Psoas muscle (tissue), 8 donors: ENCODE measurements around the gene C3orf20. TPM values are rescaled to one million over a fixed set of nuclear protein-coding genes. Genes with fewer than 3 reads are reported as not detected.
A peak's percentile ranks its signal among the peaks of the same experiment; 100 is the strongest.

Source experiments
- ATAC-seq, 4 donors: fragments of 200-7000 bp; cut with Tn5 transposase; one replicate each; pipeline ENCODE4 v1.9.1; 2020; ENCODE audit warnings: moderate library complexity in 3 of 4, mild to moderate bottlenecking in 2 of 4
- DNase-seq, 2 donors: peaks; one replicate each; pipeline ENCODE4 v3.0.0-alpha.2; 2020
- H3K27ac ChIP-seq: fragments of 200-600 bp; one replicate; pipeline ENCODE4 v1.8.0; 2022
- H3K27me3 ChIP-seq, 3 donors: fragments of 200-600 bp in 1 of 3; one replicate each; pipeline versions ENCODE4 v1.6.1 to v1.8.0; 2013 to 2022; ENCODE audit warnings: low read length in 2 of 3, mild to moderate bottlenecking in 2 of 3, moderate library complexity in 1 of 3; ENCODE audit not compliant: insufficient read depth in 3 of 3
- H3K36me3 ChIP-seq, 2 donors: fragments of 200-600 bp in 1 of 2; one replicate each; pipeline versions ENCODE4 v1.6.1 to v1.8.0; 2013 to 2022; ENCODE audit warnings: low read depth in 1 of 2, mild to moderate bottlenecking in 1 of 2, moderate library complexity in 1 of 2; ENCODE audit not compliant: insufficient read depth in 1 of 2
- H3K4me1 ChIP-seq: fragments of 200-600 bp; one replicate; pipeline ENCODE4 v1.8.0; 2022
- H3K4me3 ChIP-seq: fragments of 200-600 bp; one replicate; pipeline ENCODE4 v1.8.0; 2022; ENCODE audit warnings: mild to moderate bottlenecking
- H3K9me3 ChIP-seq: fragments of 200-600 bp; one replicate; pipeline ENCODE4 v1.8.0; 2022
- CTCF ChIP-seq: fragments of 200-600 bp; IDR thresholded peaks from one replicate; pipeline ENCODE4 v1.8.0; 2022; ENCODE audit warnings: antibody characterized with exemption
- WGBS, 3 donors: extraction: QIAGEN DNeasy Blood & Tissue Kit; methylation state at CpG; one replicate each; pipeline versions ENCODE4 v1.1.6 to v1.1.7; 2013; 5-methylcytosine and 5-hydroxymethylcytosine counted together
- intact Hi-C, 2 donors: fragments of 100-400 bp; cut with DNase I; formaldehyde crosslinking; loops; one replicate each; pipeline versions ENCODE4 v1.11.0 to v1.14.2; 2022
- polyA plus RNA-seq, 3 donors: library from polyadenylated mRNA; stranded (reverse); fragments of 200-250 nt; gene quantifications; one replicate each; pipeline ENCODE4 v1.2.3, GENCODE V29; 2013
- total RNA-seq, 4 donors: library from RNA; stranded (reverse); fragmentation: NEBNext Ultra II Directional in 2 of 4; extraction: Animal tissue kit (Norgen Biotek cat#: 25700) in 2 of 4; gene quantifications; one replicate each; pipeline versions ENCODE4 v1.2.1 to v1.2.4, GENCODE V29; 2021 to 2023
- donor health status: healthy with polysubstance abuse.
- donor health status: DM: no; HTN: no; CAD: no; lungs with moderate emphysema.
- donor health status: Bipolar disorder and iron deficiency.
- donor health status: healthy.
- donor health status: DM: yes; HTN: yes; CAD: no.
- donor health status: DM: no; HTN: no; CAD: no.
- donor health status: DM: no; HTN: no; CAD: no.
- donor health status: DM: yes; HTN: yes; CAD: no.

The C3orf20 gene
- total and polyA plus RNA-seq, 7 donors = 0.01 to 0.38 (median 0.09) TPM; not detected in 2

DNA sequence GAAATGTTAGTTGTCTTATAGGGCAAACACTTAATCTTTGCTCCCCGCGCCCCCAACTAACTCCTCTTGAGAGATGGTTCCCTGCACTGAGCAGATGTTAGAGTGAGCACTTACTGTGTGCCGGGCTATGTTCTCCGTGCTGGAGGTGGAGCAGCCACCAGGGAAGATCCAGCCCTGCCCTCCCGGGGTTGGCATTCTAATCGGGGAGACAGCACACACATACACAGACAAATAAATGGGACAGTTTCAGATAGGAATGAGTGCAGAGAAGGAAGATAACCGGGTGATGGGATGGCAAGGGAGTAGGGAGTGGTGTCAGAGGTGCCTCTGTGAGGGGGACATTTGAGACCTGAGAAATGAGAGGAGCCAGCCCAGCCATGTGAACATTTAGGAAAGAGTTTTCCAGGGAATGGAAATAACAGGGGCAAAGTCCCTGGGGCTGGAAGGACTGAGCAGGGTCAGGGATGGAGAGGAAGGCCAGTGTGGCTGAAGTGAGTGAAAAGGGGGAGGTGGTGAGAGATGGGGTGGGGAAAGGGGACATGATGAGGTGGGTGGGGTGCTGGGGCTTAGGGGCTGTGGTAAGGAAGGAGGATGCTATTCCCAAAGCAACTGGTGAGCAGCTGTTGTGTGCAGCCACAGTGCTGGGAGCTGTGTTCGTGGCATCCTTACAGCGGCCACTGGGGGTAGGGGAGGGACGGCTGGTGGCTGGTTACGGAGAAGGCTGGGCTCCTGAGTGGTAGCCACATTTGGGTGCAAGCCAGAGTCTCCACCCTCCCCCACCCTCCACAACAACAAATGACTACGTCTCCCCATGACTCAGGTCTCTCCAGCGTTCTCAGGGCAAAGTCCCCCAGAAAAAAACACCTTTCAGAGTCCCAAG lies 128.4 kb downstream of the C3orf20 start:
- H3K36me3 ChIP-seq = no peaks in the 10 kb centered on the region
- no peaks in the 10 kb centered on the region for H3K9me3 ChIP-seq
- intact Hi-C loops = loop anchor here in 1 of 2 donors (5.0 kb wide), 1 partner anchor 484 kb away; no protein-coding TSS in a partner anchor
- H3K4me3 ChIP-seq = no peak overlapping the region
- no peak for TF ChIP-seq CTCF
- peaks cover 0 to 23% (median 0%) of the 10 kb centered on the region in 3 donors for H3K27me3 ChIP-seq
- H3K4me1 ChIP-seq = peaks cover 5% of the 10 kb centered on the region
- DNase-seq (peak in 1 of 2 donors; percentile 60), ATAC-seq (peak in 3 of 4 donors; percentile 42 to 59 (median 49))
- peak overlapping the region; percentile 23 for H3K27ac ChIP-seq
- 45 to 47% (median 45%) methylated on average over 13 of the region's 13 CpGs for whole genome bisulfite sequencing, 3 donors

DNA sequence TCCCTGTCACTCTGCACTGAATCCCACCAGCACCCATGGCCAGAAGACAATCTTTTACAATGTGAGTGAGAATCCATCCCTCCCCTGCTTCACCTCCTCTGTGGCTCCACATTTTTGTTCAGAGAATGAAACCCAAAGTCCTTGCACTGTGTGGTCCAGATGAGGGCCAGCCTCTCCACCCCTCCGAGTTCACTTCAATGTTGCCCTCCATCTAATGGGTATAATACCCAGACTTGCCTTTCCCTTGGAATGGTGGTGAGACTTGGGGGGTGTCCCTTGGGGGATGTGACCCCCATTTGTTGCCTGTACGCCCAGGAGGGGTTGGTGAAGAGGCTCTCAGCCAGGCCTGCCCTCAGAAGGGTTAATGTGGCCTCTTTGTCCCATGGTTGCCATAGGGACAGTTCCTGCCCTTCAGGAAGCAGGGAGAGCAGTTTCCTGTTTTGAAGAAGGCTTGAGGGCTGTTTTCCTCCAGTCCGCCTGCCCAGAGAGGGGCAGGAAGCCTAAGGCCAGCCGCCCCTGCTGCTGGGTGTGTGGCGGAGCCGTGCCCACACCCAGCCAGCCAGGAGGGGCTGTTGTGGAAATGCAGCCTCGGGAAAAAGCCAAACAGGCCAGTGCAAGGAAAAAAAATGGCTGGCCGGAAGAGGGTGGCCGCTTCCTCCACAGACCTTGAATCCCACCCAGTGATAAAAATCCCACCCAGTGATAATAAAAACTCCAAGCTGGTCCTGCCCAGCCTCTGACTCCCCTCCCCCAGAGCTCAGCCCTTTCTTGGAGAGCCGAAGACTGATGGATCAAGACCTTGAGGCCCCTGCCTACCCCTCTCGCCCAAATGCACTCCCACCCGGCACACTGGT lies 129.3 kb downstream of the C3orf20 start:
- TF ChIP-seq CTCF = no peak
- ATAC-seq = peak in 2 of 4 donors; percentile 41 to 54

GRCh38 chr3:14804835-14805780 lies 130.2 kb downstream of the C3orf20 start:
- DNase-seq = no peak
- Histone ChIP-seq H3K36me3 (no peaks in the 10 kb centered on the region), H3K27ac (no peak overlapping the region), H3K4me1 (peaks cover 5% of the 10 kb centered on the region), H3K4me3 (no peak overlapping the region), H3K27me3 (peaks cover 0 to 30% (median 2%) of the 10 kb centered on the region in 3 donors), H3K9me3 (no peaks in the 10 kb centered on the region)
- no peak for ATAC-seq
- WGBS, 3 donors = 73 to 76% (median 74%) methylated on average over 7 of the region's 7 CpGs
- TF ChIP-seq CTCF = no peak
- intact Hi-C loops = loop anchor here in 1 of 2 donors (5.0 kb wide), 1 partner anchor 482 kb away; no protein-coding TSS in a partner anchor

More for the DNA sequence above, 129.3 kb downstream of the C3orf20 start:
- intact Hi-C loops = loop anchor here in 1 of 2 donors (5.0 kb wide), 1 partner anchor 483 kb away; no protein-coding TSS in a partner anchor
- DNase-seq = peak in 1 of 2 donors; percentile 50
- peak overlapping the region; percentile 23 for H3K27ac ChIP-seq
- peaks cover 0 to 22% (median 2%) of the 10 kb centered on the region in 3 donors for H3K27me3 ChIP-seq
- peaks cover 5% of the 10 kb centered on the region for H3K4me1 ChIP-seq
- no peaks in the 10 kb centered on the region for H3K9me3 ChIP-seq
- H3K36me3 ChIP-seq = no peaks in the 10 kb centered on the region
- WGBS, 3 donors = 52 to 65% (median 60%) methylated on average over 11 to 12 of the region's 12 CpGs
- no peak overlapping the region for H3K4me3 ChIP-seq

DNA sequence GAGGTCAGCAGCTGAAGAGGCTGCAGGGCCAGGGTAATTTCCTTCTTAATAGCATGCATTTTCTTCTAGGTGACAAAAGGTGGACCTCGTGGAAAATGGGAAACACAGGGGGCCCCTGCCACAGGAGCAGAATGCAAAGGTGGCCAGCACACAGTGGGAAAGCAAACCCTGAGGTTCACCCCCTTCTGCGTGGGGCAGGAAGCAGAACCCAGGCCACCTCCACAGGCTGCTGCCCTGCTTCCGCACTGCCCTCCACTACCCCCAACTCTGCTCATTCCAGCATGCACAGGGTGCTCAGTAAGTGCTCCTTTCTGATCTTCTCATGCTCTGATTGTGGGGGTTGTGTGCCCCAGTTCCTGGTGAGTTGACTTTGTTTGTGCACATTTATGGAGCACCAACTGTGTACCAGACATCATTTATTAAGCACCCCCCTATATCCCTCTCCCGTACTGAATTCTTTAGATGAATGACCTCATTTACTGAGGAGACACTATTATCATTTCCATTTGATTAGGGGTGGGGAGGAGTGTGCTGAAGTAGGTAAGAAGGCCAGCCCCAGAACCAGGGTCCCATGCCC lies 131.1 kb downstream of the C3orf20 start:
- Histone ChIP-seq H3K4me1 (peaks cover 5% of the 10 kb centered on the region), H3K27me3 (peaks cover 0 to 37% (median 5%) of the 10 kb centered on the region in 3 donors), H3K27ac (no peak overlapping the region), H3K36me3 (no peaks in the 10 kb centered on the region), H3K4me3 (no peak overlapping the region), H3K9me3 (no peaks in the 10 kb centered on the region)
- intact Hi-C loops = no loop called here
- DNase-seq (no peak), ATAC-seq (no peak)
- 48 to 66% (median 64%) methylated on average over 4 of the region's 4 CpGs for WGBS, 3 donors
- TF ChIP-seq CTCF = no peak
